ENCODE data around the gene MYO3B. TPM values are rescaled to one million over a fixed set of nuclear protein-coding genes. Genes with fewer than 3 reads are reported as not detected.

The MYO3B gene
- total and polyA plus RNA-seq, 8 donors, result 1.3 to 4.1 (median 2.6) TPM; not detected in 1

DNA sequence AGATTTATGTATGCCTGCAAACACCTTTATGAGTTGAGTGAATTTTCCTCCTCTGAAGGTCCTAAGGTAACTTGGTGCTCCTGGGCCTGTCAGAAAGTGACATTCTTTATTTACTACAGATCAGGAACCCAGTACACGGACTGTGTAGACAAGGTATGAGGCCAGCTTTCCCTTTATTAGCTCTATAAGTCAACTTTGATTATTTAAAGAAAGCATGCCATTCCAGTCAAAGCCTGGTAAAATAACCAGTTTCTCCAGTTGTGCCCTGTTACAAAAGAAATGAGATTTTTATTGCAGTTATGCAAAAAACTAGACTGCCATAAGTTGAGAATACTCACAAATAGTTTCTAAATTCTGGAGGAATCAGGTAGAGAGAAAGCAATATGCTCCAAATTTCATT, 271.1 kb downstream of the MYO3B start:
- DNase-seq (no peak), ATAC-seq (no peak)
- TF ChIP-seq, protein P1, sequence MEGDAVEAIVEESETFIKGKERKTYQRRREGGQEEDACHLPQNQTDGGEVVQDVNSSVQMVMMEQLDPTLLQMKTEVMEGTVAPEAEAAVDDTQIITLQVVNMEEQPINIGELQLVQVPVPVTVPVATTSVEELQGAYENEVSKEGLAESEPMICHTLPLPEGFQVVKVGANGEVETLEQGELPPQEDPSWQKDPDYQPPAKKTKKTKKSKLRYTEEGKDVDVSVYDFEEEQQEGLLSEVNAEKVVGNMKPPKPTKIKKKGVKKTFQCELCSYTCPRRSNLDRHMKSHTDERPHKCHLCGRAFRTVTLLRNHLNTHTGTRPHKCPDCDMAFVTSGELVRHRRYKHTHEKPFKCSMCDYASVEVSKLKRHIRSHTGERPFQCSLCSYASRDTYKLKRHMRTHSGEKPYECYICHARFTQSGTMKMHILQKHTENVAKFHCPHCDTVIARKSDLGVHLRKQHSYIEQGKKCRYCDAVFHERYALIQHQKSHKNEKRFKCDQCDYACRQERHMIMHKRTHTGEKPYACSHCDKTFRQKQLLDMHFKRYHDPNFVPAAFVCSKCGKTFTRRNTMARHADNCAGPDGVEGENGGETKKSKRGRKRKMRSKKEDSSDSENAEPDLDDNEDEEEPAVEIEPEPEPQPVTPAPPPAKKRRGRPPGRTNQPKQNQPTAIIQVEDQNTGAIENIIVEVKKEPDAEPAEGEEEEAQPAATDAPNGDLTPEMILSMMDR (IDR thresholded peaks at IDR 0.05), result no peak
- no peak overlapping the region for H3K4me3 ChIP-seq
- H3K27me3 ChIP-seq, result no peaks in the 10 kb centered on the region
- H3K9me3 ChIP-seq, result no peaks in the 10 kb centered on the region
- no peak overlapping the region for H3K27ac ChIP-seq
- H3K4me1 ChIP-seq, result no peaks in the 10 kb centered on the region
- intact Hi-C loops (cut with DNase I), result no loop called here
- no peaks in the 10 kb centered on the region for H3K36me3 ChIP-seq

DNA sequence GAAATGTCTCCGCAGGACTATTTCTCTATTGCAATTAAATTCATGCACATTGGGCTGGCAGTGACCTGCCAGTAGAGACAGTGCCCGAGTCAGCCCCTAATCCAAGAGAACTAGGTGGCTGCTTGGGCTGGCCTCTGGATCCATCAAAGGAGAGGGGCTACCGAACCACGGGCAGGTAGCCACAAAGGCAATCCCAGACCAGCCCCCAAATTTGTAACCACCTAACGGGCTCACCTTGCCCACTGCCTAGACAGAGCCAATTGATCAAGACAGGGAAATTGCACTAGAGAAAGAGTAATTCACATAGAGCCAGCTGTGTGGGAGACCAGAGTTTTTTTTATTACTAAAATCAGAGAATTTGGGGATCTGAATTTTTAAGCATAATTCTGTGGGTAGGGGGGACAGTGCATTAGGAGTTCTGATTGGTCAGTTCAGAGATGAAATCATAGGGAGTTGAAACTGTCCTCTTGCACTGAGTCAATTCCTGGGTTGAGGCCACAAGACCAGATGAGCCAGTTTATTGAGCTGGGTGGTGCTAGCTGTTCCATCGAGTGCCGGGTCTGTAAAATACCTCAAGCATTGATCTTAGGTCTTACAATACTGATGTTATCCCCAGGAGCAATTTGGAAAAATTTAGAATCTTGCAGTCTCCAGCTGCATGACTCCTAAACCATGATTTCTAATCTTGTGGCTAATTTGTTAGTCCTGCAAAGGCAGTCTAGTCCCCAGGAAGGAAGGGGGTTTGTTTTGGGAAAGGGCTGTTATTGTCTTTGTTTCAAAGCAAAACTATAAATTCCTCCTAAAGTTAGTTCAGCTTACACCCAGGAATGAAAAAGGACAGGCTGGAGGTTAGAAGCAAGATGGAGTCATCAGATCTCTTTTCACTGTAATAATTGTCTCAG, 276.8 kb downstream of the MYO3B start:
- ATAC-seq (no peak), DNase-seq (no peak)
- Histone ChIP-seq H3K27me3 (no peaks in the 10 kb centered on the region), H3K4me3 (no peak overlapping the region), H3K9me3 (no peaks in the 10 kb centered on the region), H3K4me1 (no peaks in the 10 kb centered on the region), H3K27ac (no peak overlapping the region), H3K36me3 (no peaks in the 10 kb centered on the region)
- TF ChIP-seq, protein P1 (IDR thresholded peaks at IDR 0.05), result no peak
- intact Hi-C loops (cut with DNase I), result no loop called here

DNA sequence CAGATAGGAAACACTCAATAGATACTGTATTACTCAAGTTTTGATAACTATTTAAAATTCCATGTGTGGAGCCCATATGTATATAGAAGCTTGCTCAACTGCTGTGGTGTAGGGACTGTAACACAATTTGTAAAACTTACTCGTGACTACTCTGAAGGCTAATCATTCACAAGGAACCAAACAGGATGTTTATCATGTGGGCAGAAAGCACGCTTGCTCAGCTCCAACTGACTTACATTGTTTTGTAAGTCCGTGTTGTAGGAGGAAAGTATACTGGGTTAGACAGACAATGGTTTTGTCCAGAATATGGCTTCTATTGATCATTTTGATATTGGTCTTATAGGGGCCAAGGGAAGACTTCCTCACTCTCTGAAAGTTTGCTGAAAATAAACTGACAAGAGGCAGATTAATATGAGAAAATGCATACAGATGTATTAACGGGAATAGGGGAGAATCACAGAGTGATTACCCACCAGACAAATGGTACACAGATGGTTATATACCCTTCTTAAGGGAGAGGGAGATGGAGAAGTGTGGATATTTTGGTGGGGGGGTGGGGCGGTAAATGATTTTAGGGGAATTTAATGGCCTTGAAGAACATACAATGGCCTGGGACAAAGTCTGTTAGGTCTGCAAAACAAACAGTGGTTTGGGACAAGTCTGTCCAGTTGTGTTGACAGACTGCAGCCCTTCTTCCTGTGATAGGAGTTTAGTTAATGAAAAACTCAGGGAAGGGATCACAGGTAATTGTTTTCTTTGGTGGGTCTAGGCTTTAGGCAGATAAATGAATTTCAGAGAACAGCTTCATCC, 277.9 kb downstream of the MYO3B start:
- Histone ChIP-seq H3K4me1 (no peaks in the 10 kb centered on the region), H3K4me3 (no peak overlapping the region), H3K9me3 (no peaks in the 10 kb centered on the region), H3K27me3 (no peaks in the 10 kb centered on the region), H3K27ac (no peak overlapping the region), H3K36me3 (no peaks in the 10 kb centered on the region)
- TF ChIP-seq, protein P1 (IDR thresholded peaks at IDR 0.05), result no peak
- ATAC-seq (no peak), DNase-seq (no peak)
- intact Hi-C loops (cut with DNase I), result no loop called here

DNA sequence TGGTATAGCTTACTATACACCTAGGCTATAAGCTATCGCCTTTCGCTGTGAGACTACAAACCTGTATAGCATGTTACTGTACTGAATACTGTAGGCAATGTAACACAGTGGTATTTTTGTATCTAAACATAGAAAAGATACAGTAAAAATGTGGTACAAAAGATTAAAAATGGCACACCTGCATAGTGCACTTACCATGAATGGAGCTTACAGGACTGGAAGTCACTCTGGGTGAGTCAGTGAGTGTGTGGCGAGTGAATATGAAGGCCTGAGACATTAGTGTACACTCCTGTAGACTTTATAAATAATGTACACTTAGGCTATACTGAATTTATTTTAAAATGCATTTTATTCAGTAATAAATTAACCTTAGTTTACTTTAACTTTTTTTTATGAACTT, 279.0 kb downstream of the MYO3B start:
- H3K27me3 ChIP-seq, result no peaks in the 10 kb centered on the region
- no peaks in the 10 kb centered on the region for H3K36me3 ChIP-seq
- no peak overlapping the region for H3K27ac ChIP-seq
- H3K9me3 ChIP-seq, result no peaks in the 10 kb centered on the region
- ATAC-seq (no peak), DNase-seq (no peak)
- TF ChIP-seq, protein P1 (IDR thresholded peaks at IDR 0.05), result no peak
- intact Hi-C loops (cut with DNase I), result no loop called here
- H3K4me1 ChIP-seq, result no peaks in the 10 kb centered on the region
- no peak overlapping the region for H3K4me3 ChIP-seq

DNA sequence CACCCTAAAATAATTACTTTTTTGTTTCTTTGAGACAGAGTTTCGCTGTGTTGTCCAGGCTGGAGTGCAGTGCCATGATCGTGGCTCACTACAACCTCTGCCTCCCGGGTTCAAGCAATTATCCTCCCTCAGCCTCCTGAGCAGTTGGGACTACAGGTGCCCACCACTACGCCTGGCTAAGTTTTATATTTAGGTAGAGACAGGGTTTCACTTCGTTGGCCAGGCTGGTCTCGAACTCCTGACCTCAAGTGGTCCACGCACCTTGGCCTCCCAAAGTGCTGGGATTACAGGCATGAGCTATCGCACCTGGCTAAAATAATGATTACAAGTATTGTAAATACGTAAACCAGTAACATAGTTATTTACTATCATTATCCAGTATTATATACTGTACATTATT, 279.8 kb downstream of the MYO3B start:
- no peaks in the 10 kb centered on the region for H3K27me3 ChIP-seq
- intact Hi-C loops (cut with DNase I), result no loop called here
- TF ChIP-seq, protein P1 (IDR thresholded peaks at IDR 0.05), result no peak
- H3K9me3 ChIP-seq, result no peaks in the 10 kb centered on the region
- H3K4me1 ChIP-seq, result no peaks in the 10 kb centered on the region
- H3K4me3 ChIP-seq, result no peak overlapping the region
- no peak overlapping the region for H3K27ac ChIP-seq
- DNase-seq (no peak), ATAC-seq (no peak)
- H3K36me3 ChIP-seq, result no peaks in the 10 kb centered on the region

Measured in left lung (tissue), 10 donors.